NCI-H82 treated with DMSO at 0.1 percent for 48 hours (cell line): ENCODE data around the gene BANF2.

Experiments
- DNase-seq: peaks from one replicate; lab custom pipeline; 2025; ENCODE audit not compliant: unreplicated experiment; lab: John Stamatoyannopoulos, UW

The BANF2 gene

DNA sequence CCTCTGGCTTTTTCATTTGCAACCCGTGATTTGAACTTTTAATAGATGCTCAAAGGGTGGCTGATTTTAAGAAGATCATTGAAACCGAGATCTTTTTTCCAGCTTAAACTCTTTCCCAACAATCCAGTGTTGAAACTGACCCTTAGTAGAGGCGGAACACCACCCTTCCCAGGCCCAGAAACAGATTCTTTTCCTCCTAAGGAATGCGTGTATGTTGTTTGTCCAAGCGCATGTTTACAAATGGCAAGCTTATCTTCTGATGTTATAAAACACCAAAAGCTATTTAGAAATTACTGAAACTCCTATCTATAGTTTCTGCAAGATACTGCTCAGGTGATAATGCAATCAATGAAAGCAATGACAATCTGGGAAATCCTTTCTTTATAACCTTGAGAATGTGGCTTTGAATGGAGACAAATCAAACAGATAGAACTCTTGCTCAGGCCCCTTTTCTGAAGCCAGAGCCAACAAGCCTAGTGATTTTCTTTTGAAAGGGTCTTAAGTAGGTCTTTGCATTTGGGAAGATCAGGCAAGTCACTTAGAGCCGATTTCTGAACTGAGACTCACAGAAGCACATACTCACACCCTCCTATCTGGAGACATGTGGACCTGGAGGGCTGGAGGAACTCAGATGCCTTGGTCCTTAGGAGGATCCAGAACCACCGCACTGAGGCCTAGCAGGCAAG, 9.1 kb downstream of the BANF2 start:
- DNase-seq, result no peak

DNA sequence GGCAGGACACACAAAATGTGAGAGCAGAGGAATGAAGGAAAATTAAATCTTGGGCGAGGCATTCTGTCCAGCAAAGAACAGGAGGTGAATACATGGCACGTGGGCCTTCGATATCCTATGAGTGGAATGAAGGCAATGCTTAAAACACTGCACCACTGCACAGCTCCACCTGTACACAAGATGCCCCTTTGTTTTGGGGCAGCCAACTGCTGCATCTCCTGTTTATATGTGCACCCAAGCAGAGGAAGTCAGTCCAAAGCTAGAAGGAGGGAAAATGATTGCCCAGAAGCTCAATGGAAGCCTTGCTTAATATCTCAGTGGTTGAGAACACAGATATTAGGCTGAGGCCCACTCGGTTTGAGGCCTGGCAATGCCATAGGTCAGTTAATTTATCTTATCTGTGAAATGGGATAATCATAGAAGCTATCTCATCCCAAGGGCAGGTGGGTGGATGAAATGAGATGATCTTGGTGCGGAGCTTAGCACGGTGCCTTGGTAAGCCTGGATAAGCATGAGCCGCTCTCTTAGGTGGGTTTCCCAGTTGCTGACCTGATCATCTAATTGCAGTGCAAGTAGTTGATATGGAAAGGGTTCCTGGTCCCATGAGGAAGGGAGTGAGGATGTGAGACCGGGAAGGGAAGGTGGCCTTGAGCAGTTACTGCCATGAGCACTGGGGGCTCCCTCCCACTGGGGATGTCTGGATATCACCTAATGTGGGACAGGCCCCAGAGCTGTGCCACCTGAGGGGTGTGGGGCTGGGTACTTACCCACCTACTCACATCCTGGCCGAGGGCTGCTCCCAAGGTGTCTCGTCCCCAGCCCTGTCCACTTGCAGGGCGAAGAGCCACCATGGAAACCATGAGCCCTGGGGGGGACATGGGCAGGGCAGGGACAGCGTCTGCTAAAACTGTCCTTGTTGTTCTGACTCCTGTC, 9.9 kb downstream of the BANF2 start:
- DNase-seq, result no peak

DNA sequence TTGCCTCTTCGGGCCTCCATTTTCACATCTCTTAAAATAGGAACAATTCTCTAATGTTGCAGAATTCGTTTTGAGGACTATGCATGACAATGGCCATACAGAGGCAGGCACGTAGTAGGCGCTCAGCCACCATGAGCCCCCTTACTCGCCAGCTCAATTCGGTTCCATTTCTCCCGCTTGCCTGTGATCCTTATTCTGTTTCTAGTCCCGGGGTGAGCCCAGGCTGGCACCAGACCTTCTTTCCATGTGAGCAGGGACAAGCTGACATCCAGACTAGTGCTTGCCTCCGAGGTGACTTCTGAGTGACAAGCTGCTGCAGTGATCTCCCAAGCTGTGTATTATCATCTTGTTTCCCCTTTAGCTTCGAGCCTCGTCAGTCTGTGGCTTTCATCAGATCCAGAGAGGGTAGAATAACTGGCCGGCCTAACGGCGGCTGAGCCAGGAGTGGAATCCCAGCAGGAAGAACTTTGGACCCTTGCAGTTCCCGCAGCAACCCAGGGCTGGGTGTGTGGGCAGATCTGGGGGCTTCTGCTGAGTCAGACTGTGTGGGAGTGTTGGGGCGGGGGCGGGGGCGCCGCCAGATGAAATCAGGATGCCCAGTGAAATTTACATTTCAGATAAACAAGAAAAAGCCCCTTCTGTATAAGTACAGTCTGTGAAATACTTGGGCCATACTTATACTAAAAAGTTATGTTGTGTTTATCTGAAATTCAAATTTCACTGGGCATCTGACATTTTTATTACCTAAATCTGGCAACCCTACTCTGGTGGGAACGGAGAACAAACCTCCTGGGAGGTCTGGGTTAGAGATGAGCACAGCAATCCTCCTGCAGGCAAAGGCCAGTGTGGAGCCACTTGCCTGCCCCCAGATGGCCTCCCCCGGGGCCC, 10.9 kb downstream of the BANF2 start:
- no peak for DNase-seq

DNA sequence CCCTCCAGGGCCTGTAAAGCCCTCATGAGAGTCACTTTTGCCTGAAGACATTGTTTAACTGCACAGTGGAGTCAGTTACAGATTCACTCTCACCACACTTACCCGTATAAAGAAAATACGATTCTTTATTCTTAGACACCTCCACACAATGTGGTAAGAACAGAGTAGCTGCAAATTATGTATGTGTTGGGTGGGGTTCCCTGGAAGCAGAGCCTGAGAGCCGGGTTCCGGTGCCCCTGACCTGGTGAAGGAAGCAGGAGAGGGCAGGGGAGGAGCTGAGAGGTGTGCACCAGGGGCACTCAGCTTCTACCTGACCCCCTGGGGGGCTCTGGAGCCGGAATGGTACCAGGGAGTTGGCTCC, 11.5 kb downstream of the BANF2 start:
- no peak for DNase-seq

DNA sequence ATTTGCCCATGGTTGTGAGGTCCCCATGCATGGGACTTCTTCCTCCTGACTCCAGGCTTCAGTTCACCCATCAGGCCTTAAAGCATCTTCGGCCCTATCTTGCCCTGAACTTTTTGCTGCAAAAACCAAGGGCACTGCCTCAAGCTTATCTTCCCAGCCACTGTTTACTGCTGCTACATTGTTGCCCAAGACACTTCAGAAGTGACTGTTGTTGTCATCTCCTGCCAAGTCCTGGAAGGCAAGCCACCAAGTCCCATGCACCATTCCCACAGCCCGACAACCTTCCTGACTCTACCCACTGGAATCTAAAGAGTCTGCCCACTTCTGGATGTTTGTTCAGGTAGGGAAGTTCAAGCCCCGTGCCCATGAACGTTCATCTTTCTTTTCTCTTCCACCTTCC, 12.4 kb downstream of the BANF2 start:
- DNase-seq, result no peak

DNA sequence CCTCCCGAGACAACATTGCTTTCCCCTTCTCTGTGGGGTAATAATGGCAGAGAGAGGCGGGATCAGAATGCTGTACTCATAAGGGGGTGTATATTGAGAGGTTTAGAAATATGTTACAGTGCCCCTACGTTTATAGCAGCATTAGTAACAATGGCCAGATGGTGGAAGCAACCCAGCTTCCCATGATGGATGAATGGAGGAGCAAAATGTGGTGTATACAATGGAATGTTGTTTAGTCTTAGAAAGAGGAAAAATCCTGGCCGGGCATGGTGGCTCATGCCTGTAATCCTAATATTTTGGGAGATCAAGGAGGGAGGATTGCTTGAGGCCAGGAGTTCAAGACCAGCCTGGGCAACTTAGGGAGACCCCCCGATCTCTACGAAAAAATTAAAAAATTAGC, 12.9 kb downstream of the BANF2 start:
- no peak for DNase-seq

DNA sequence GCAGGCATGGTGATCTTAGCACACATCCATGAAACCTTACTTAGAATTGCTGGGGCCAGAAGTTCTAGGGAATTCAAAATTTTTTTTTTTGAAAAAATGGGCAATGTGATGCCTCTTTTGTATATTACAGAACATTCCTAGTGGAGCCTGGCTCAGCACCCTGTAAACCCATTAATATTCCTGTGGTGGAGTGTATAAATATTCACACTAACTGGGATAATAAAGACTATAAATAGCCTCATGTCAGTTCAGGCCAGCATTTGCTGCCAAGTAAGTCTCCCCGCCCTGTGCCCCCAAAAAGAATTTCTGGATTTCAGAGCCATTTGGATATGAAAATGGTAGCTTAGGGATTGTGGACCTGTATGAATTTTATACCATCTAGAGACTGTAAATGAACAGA, 14.8 kb downstream of the BANF2 start:
- no peak for DNase-seq

DNA sequence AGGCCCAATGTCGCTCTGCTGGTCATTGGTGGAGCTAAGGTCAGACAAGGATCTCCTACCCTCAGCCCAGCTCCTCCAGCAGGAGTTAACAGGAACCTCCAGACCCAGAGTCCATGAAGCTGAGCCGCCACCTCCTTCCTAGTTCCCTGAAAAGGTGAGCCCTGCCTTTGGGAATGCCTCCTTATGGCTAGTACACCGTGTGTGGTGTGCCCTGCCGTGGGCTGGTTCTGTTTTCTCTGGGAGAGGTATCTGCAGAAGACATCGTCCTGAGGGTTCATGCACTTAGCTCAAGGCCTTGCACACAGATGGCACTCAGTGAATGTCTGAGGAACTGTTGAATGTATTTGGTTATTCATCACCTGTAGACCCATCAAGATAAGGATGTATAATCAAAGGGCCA, 15.3 kb downstream of the BANF2 start:
- DNase-seq, result no peak

DNA sequence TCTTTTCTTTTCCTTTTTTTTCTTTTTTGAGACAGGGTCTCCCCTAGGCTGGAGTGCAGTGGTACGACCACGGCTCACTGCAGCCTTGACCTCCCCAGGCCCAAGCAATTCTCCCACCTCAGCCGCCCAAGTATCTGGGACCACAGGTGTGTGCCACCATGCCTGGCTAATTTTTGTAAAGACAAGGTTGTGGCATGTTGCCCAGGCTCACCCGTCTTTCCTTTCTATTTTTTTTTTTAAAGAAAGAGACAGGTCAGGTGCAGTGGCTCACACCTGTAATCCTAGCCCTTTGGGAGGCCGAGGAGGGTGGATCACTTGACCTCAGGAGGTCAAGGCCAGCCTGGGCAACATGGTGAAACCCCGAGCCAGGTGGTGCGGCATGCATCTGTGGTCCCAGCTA, 16.6 kb downstream of the BANF2 start:
- no peak for DNase-seq

DNA sequence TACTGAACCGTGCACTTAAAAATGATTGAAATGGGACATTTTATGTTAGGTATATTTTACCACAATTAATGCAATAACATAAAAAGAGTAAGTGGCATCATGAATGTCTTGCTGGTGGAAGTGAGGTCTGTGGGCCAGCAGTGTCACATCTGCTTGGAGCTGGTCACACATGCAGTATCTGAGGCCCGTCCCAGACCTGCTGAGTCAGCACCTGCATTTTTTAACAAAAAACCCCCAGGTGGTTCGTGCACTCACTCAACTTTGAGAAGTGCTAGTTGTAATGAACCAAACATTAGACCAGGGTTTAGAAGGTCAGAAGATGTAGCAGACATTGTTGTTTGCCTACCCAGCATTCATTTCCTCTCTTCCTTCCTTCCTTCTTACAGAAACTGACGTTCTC, 21.0 kb downstream of the BANF2 start:
- no peak for DNase-seq

DNA sequence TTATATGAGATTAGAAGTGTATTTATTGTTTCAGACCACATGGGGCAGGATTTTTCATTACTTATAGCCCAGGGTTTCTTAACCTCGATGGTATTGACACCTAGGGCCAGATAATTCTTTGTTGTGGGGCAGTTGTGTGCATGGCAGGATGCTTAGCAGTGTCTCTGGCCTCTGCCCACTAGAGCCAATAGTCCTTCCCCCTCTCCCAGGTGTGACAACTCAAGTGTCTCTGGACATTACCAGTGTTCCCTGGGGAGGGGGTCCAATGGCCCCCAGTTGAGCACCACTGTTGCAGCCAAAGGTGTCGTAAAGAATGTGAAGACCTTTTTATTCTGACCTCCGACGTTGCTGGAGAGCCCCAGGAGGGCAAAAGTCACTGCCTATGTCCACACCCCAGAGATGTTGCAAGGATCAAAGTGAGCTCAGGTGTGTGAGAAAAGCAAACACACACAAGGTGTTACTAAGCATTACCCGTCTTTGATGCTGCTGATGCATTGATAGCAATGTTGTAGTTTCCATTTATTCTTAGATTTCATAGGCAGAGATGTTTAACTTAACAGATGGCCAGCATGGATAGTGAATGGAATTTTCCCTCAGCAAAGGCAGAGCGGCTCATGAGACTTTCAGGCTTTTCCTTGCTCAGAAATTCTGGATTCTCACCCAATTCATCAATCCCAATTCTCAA, 22.2 kb downstream of the BANF2 start:
- DNase-seq, result no peak

DNA sequence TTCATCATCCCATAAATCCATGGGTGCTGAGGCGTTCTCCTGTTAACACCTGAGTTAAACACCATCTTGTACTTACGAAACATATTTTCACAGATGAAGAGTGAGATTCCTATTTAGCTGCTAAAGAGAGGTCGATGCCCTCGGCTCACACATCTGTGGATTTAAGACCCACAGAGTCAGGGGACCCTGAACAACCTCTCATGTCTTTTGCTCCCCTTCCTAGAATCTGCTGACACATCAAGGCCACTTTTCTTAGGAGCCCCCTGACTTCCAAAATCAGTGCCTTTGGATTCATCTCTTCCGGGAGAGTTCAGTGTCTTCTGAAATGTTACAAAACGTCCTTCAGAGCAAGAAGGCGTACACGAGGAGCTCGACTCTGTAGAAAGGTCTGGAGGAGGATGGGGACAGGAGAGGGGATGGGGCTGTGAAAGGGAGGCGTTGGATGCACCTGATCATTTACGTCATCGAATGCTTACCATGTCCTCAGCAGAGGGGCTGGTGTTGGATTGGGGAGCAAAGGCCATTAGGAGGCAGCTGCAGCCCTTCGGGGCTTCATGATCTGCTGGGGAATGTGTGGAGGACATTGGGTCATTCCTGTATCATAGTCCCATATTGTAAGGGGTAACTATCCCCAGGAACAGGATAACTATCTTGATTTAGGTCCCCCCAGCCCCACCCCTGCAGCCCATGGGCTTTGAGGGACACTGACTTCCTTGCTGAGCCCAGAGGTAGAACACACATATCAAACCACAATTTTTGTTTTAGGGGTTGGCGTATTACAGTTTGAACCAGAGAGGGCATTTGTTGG, 22.9 kb downstream of the BANF2 start:
- DNase-seq, result no peak

DNA sequence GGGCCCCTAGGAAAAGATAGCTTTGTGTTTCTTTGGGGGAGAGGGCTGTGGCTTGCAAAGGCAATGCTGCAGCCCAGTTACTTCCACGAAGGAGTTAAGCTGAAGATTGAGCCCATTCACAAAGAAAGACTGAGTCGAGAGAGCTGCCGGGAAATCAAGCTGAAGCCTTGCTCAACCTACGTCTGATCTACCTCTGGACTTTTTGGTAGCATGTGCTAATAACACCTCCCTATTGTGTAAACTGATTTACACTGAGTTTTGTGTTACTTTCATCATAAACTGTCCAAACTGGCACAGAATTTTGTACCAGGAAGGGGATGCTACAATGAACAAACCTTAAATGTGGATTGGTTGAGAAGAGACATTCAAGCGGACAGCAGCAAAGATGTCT, 23.5 kb downstream of the BANF2 start:
- DNase-seq, result no peak

DNA sequence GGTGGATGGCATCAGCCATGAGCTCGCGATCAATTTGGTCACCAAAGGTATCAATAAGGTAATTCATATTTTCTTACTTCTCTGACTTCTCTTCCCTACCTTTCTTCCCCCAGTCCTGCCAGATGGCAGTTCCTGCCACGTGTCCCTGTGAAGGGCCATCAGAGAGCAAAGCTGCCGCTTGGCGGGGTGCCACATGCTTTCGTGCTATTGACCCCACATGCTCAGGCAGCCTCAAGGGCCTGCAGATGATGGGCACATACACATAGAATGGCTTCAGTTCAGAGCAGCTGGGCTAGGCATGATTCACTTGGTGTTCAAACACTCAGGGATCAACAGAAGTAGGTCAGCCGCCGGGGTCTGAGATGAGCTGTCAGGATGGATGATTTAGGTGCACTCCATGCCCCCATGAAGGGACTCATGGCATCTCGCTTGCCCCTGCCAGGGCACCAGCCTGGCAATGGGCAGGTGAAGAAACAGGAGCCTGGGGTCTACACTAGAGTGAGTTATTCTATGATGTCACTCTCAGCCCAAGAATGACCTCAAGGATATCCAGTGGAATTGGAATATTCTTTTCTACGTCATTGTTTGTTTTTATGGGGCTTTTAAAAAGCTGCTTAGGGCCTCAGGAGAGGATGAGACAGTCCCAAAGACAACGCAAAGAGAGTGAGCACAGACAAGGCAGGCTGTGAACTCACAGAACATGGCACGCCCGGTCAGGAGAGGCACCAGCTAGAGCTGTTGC, 25.5 kb downstream of the BANF2 start:
- no peak for DNase-seq

DNA sequence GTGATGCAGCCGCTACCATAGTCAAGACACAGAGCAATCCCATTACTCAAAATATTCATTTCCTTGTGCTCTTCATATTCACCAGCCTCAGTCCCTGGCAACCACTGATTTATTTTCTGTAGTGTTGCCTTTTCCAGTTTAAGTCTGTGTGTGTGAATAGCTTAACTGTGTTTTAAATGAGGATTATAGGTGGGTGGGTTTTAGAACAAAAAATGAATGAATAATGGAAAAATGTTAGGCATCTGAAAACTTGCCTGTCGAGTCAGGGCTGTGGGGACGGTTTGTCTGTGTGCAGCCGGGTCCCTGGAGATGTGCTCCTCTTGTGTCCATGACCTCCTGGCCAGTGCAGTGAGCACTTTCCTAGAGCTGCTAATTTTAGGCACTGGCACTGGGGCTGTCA, 27.1 kb downstream of the BANF2 start:
- DNase-seq, result no peak

DNA sequence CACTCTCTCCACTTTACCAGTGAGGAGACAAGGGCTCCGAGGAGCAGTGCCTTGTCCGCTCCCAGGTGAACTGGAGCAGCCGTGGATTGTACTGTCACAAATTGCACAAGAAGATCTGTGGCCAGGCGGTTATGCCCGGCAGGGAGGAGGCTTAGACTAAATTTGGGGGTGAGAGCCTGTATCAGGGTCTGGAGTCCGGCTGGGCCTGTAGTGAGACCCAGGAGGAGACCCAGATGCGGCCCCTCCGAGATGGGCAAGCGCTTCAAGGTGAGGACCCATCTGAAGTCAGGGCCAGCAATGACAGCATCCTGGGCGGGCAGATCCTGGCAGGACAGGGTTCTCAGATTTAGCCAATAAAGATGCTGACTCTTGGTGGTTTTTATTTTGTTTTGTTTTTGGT, 27.6 kb downstream of the BANF2 start:
- no peak for DNase-seq

DNA sequence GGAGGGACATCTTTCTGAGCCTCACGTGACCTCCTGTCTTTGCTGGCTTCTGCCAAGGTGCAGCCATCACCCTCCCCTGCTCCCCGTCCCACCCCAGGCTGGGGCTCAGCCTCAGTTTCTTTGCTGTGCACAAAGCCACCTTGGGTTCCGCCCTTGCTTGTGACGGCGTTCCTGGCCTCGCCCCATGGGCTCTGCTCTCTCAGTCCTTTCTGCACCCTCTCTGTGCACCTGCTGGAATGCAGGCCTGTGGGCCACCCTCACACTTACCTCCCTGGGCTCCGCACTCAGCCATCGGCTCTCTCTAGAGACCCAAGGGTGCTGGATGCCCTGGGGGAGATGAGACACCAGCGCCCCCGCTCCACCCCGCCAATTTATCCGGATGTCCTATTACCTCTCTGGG, 28.3 kb downstream of the BANF2 start:
- DNase-seq, result no peak

DNA sequence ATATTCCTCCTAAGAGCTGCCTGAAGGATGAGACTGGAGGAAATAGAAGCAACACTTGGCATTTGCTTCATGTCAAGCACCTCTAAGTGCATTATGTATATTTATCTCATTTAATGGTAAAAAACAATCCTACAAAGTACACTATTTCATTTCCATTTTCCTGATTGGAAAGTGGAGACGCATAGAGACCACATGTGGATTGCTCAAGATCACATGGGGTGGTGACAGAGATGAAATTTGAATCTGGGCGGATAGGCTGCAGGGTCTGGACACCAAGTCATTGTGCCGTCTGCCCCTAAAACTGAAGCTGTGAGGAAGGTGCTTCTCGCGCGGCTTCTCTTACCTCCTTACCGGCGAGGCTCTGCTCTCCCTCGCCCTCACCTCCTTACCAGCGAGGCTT, 30.3 kb downstream of the BANF2 start:
- DNase-seq, result no peak

DNA sequence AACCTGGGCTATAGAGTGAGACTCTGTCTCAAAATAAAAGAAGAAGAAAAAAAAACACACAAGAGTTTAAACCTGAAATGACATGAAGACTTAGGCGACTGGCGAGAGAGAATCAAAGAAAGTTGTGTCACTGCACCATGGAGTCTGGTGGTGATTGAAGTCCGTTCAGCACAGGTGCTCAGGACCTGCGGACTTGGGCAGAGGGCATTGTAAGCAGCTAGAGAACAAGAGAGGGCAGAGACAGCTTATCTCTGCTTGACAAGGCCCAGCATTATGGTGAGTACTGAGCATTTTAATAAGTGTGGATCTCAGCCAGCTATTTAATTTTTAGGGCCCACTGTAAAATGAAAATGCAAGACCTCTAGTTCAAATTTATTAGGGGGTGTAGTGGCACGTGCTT, 31.5 kb downstream of the BANF2 start:
- no peak for DNase-seq
